OCI-LY7 (cell line): ENCODE measurements around the gene VPS13C. TPM values are rescaled to one million over a fixed set of nuclear protein-coding genes. Genes with fewer than 3 reads are reported as not detected.

ENCODE experiments used
- BruUV-seq: library from RNA; stranded (reverse); fragments of 400-500 nt; replicated peaks from 2 replicates; lab custom pipeline; 2021; lab: Mats Ljungman, UMichigan
- CTCF ChIA-PET: fragments of 300-600 bp; sonication (Branson Sonifier 250); formaldehyde crosslinking; loops from one replicate; lab custom pipeline; 2022; ENCODE audit warnings: antibody characterized with exemption; ENCODE audit not compliant: unreplicated experiment; lab: Charles Lee
- POLR2A ChIA-PET: fragments of 300-600 bp; sonication (Branson Sonifier 250); formaldehyde crosslinking; loops from one replicate; lab custom pipeline; 2022; ENCODE audit warnings: antibody characterized with exemption; lab: Charles Lee
- DNase-seq: peaks from one replicate; pipeline ENCODE4 v3.0.0-alpha.2; 2015; ENCODE audit warnings: low spot score
- H2AFZ ChIP-seq: fragments of 200-600 bp; sonication (generic), shearing (Covaris generic); 2 replicates; pipeline ENCODE4 v1.6.1; 2014; ENCODE audit warnings: mild to moderate bottlenecking, antibody characterized with exemption, low read length, moderate library complexity
- H3K27ac ChIP-seq: fragments of 200-600 bp; sonication (generic); 2 replicates; pipeline ENCODE4 v1.5.1; 2014; ENCODE audit warnings: mixed run types, low read depth, mild to moderate bottlenecking, moderate library complexity, low read length, inconsistent platforms; ENCODE audit not compliant: poor library complexity, severe bottlenecking
- H3K36me3 ChIP-seq: fragments of 200-600 bp; sonication (generic); 2 replicates; pipeline ENCODE4 v1.6.1; 2014; ENCODE audit warnings: mild to moderate bottlenecking, antibody characterized with exemption, low read length, moderate library complexity, mixed read lengths; ENCODE audit not compliant: insufficient read depth
- H3K4me1 ChIP-seq: fragments of 200-600 bp; sonication (generic); 2 replicates; pipeline ENCODE4 v1.5.1; 2014; ENCODE audit warnings: mild to moderate bottlenecking, low read length; ENCODE audit not compliant: insufficient read depth, poor library complexity, severe bottlenecking
- H3K4me2 ChIP-seq: fragments of 200-600 bp; sonication (generic); 2 replicates; pipeline ENCODE4 v1.6.1; 2014; ENCODE audit warnings: mild to moderate bottlenecking, low read length
- H3K4me3 ChIP-seq: fragments of 200-600 bp; sonication (generic); 2 replicates; pipeline ENCODE4 v1.5.1; 2014; ENCODE audit warnings: mild to moderate bottlenecking, low read depth, low read length; ENCODE audit not compliant: poor library complexity, severe bottlenecking
- H3K79me2 ChIP-seq: fragments of 200-600 bp; sonication (generic); 2 replicates; pipeline ENCODE4 v1.6.1; 2016; ENCODE audit warnings: low read depth, mild to moderate bottlenecking, low read length, moderate library complexity, mixed read lengths; ENCODE audit not compliant: insufficient read depth
- H3K9me2 ChIP-seq: fragments of 200-600 bp; sonication (generic); 2 replicates; pipeline ENCODE4 v1.6.1; 2016; ENCODE audit warnings: mild to moderate bottlenecking, low read length, mixed read lengths; ENCODE audit not compliant: insufficient read depth
- H3K9me3 ChIP-seq: fragments of 200-600 bp; sonication (generic); 2 replicates; pipeline ENCODE4 v1.6.1; 2014; ENCODE audit warnings: mild to moderate bottlenecking, mixed run types, low read length, mixed read lengths
- H4K20me1 ChIP-seq: fragments of 200-600 bp; sonication (generic); 2 replicates; pipeline ENCODE4 v1.6.1; 2014; ENCODE audit warnings: mild to moderate bottlenecking, antibody characterized with exemption, low read length, moderate library complexity, mixed read lengths; ENCODE audit not compliant: insufficient read depth
- CTCF ChIP-seq: fragments of 200-600 bp; sonication (generic); conservative IDR thresholded peaks from 2 replicates; pipeline ENCODE4 v1.5.1; 2014; ENCODE audit warnings: mild to moderate bottlenecking, antibody characterized with exemption, low read length, moderate library complexity, mixed read lengths
- EZH2phosphoT487 ChIP-seq: fragments of 200-600 bp; sonication (generic); IDR thresholded peaks from 2 replicates; pipeline ENCODE4 v1.6.1; 2018; ENCODE audit warnings: low read depth, borderline replicate concordance, mild to moderate bottlenecking, mixed run types, antibody characterized with exemption, low read length, moderate library complexity, mixed read lengths
- intact Hi-C: fragments of 100-400 bp; cut with micrococcal nuclease; formaldehyde crosslinking; loops from one replicate; pipeline ENCODE4 v1.10.0; 2022; ENCODE audit not compliant: unreplicated experiment
- total RNA-seq, 2 experiments: library from RNA; depleted of rRNA in 1 of 2; stranded (reverse); fragments of >200 nt in 1 of 2; shearing (Covaris generic) in 1 of 2; gene quantifications; 2 replicates each; pipeline ENCODE4 v1.2.3, GENCODE V29; 2014 to 2022

The VPS13C gene
- total RNA-seq, 2 experiments from 2014 or later, result 44.4 to 60.6 TPM

GRCh38 chr15:62071711-62072308 is 11.6 kb upstream of the VPS13C start:
- Histone ChIP-seq H3K36me3 (no peaks in the 10 kb centered on the region), H3K4me2 (no peak overlapping the region), H3K9me3 (no peaks in the 10 kb centered on the region), H3K4me1 (peaks cover 5% of the 10 kb centered on the region), H3K79me2 (no peaks in the 10 kb centered on the region), H2AFZ (no peak overlapping the region), H3K27ac (no peak overlapping the region), H3K9me2 (no peaks in the 10 kb centered on the region), H4K20me1 (no peaks in the 10 kb centered on the region), H3K4me3 (no peak overlapping the region)
- ChIA-PET CTCF (interaction anchor here (1.0 kb wide), 1 partner anchor 199 kb away, joined by 3 read pairs; no protein-coding TSS in a partner anchor), POLR2A (no interaction called here)
- no TSS peak for BruUV-seq
- peak; percentile 59 for DNase-seq
- intact Hi-C loops, result loop anchor here (2.0 kb wide), 1 partner anchor 199 kb away; no protein-coding TSS in a partner anchor
- TF ChIP-seq CTCF (peak; percentile 91), EZH2phosphoT487 (no peak)

- intact Hi-C loops, result no loop called here
Observed at GRCh38 chr15:62069551-62069950, 9.3 kb upstream of the VPS13C start.

More at GRCh38 chr15:62069551-62069950, 9.3 kb upstream of the VPS13C start:
- H3K4me1 ChIP-seq, result peaks cover 9% of the 10 kb centered on the region
- H2AFZ ChIP-seq, result no peak overlapping the region
- no peak overlapping the region for H3K4me3 ChIP-seq
- no peaks in the 10 kb centered on the region for H3K36me3 ChIP-seq
- ChIA-PET CTCF (no interaction called here), POLR2A (interaction anchor here (0.6 kb wide), 1 partner anchor 11 kb away, joined by 4 read pairs; no protein-coding TSS in a partner anchor)
- no peak for DNase-seq
- H3K4me2 ChIP-seq, result no peak overlapping the region
- no peaks in the 10 kb centered on the region for H3K9me3 ChIP-seq
- BruUV-seq, result no TSS peak
- no peaks in the 10 kb centered on the region for H3K9me2 ChIP-seq
- no peak overlapping the region for H3K27ac ChIP-seq
- TF ChIP-seq EZH2phosphoT487 (no peak), CTCF (no peak)
- no peaks in the 10 kb centered on the region for H3K79me2 ChIP-seq
- H4K20me1 ChIP-seq, result no peaks in the 10 kb centered on the region
